Activated CD8-positive, alpha-beta memory T cell treated with anti-CD3 and anti-CD28 coated beads, Interleukin-2, amount 50 U/mL, for 24 hours (primary cell): ENCODE results near the gene JOSD1.
A peak's percentile ranks its signal among the peaks of the same experiment; 100 is the strongest.
"Not testable (repeated sequence)": the region's sequence is repeated elsewhere in the genome, so short reads cannot be mapped to it uniquely, and the experiment has no call there.

Experiments used
- DNase-seq: peaks from one replicate; pipeline ENCODE4 v3.0.0-alpha.2; 2020; ENCODE audit errors: extremely low read depth

Gene JOSD1

GRCh38 chr22:38684895-38685294 is 15.8 kb downstream of the JOSD1 start:
- no peak for DNase-seq

- peak; percentile 71 for DNase-seq
Observed at GRCh38 chr22:38681582-38682335, 19.0 kb downstream of the JOSD1 start, which contains the start of gene TOMM22. TOMM22 (plus strand) TSS chr22:38681957; CDS start chr22:38681979, 22 bp downstream.

GRCh38 chr22:38675833-38676232 is 24.9 kb downstream of the JOSD1 start:
- no peak for DNase-seq

- no peak for DNase-seq
Observed at GRCh38 chr22:38674888-38675287, 25.9 kb downstream of the JOSD1 start.

- DNase-seq, result peak; percentile 17
Observed at GRCh38 chr22:38657045-38657909, 43.5 kb downstream of the JOSD1 start.

- DNase-seq, result peak; percentile 62
Observed at GRCh38 chr22:38656256-38657044, 44.3 kb downstream of the JOSD1 start, which contains the start of the genes CBY1 and FAM227A. CBY1 (plus strand) TSS chr22:38656638; CDS start chr22:38668055, 11,417 bp downstream. FAM227A (minus strand) TSS chr22:38656392; CDS start chr22:38650168, 6,224 bp downstream.

- no peak for DNase-seq
Observed at GRCh38 chr22:38655519-38656255, 45.1 kb downstream of the JOSD1 start.

GRCh38 chr22:38653741-38654140 is 47.0 kb downstream of the JOSD1 start:
- no peak for DNase-seq

GRCh38 chr22:38652859-38653258 is 47.9 kb downstream of the JOSD1 start:
- no peak for DNase-seq

- DNase-seq, result no peak
Observed at GRCh38 chr22:38649841-38650522, 50.8 kb downstream of the JOSD1 start.

GRCh38 chr22:38645430-38645829 is 55.3 kb downstream of the JOSD1 start:
- DNase-seq, result no peak

- DNase-seq, result not testable (repeated sequence)
Observed at GRCh38 chr22:38644245-38644644, 56.5 kb downstream of the JOSD1 start.

GRCh38 chr22:38641476-38642040 is 59.2 kb downstream of the JOSD1 start:
- DNase-seq, result no peak

GRCh38 chr22:38638728-38639127 is 62.0 kb downstream of the JOSD1 start:
- no peak for DNase-seq

GRCh38 chr22:38638216-38638615 is 62.5 kb downstream of the JOSD1 start:
- no peak for DNase-seq
